CD4-positive, CD25-positive, alpha-beta regulatory T cell (primary cell): ENCODE data around the gene DSG2. TPM values are rescaled to one million over a fixed set of nuclear protein-coding genes. Genes with fewer than 3 reads are reported as not detected.

ENCODE experiments used
- ATAC-seq, 2 donors: fragments of 150-1000 bp; cut with Tn5 transposase; one replicate each; pipeline ENCODE4 v1.10.0; 2021; ENCODE audit warnings: low read depth in 2 of 2, moderate number of reproducible peaks in 2 of 2, moderate library complexity in 1 of 2
- DNase-seq, 3 donors: peaks; one replicate each; pipeline versions ENCODE4 v3.0.0 to v3.0.0-alpha.2; 2012 to 2022; ENCODE audit warnings: mixed read lengths in 1 of 3
- H3K27ac ChIP-seq: one replicate; pipeline ENCODE4 v1.7.0; 2013; ENCODE audit warnings: mild to moderate bottlenecking, low read length; ENCODE audit not compliant: insufficient read depth, poor library complexity, severe bottlenecking
- H3K27me3 ChIP-seq: one replicate; pipeline ENCODE4 v1.7.0; 2013; ENCODE audit warnings: low read length; ENCODE audit not compliant: control insufficient read depth, insufficient read depth
- H3K36me3 ChIP-seq: one replicate; pipeline ENCODE4 v1.7.0; 2013; ENCODE audit warnings: mild to moderate bottlenecking, low read length, moderate library complexity; ENCODE audit not compliant: control insufficient read depth, insufficient read depth
- H3K4me1 ChIP-seq: 2 replicates; pipeline ENCODE4 v1.7.0; 2013; ENCODE audit warnings: mild to moderate bottlenecking, low read length; ENCODE audit not compliant: insufficient read depth, control insufficient read depth, poor library complexity, severe bottlenecking
- H3K4me3 ChIP-seq: one replicate; pipeline ENCODE4 v1.7.0; 2013; ENCODE audit warnings: low read depth, mild to moderate bottlenecking, low read length, moderate library complexity
- H3K9me3 ChIP-seq, 2 experiments: 1 replicate in 1 of 2; 2 replicates in 1 of 2; pipeline ENCODE4 v1.7.0; 2013; ENCODE audit warnings: low read length in 2 of 2, mild to moderate bottlenecking in 1 of 2, moderate library complexity in 1 of 2; ENCODE audit not compliant: control insufficient read depth in 2 of 2
- H3K27ac Mint-ChIP-seq, 3 donors: one replicate each; pipeline ENCODE4 v1.8.0; 2020 to 2022; ENCODE audit warnings: mild to moderate bottlenecking in 3 of 3, mixed read lengths in 3 of 3, moderate library complexity in 2 of 3
- H3K27me3 Mint-ChIP-seq: one replicate; pipeline ENCODE4 v1.8.0; 2022; ENCODE audit warnings: mild to moderate bottlenecking, mixed read lengths
- H3K36me3 Mint-ChIP-seq: one replicate; pipeline ENCODE4 v1.8.0; 2020; ENCODE audit warnings: mixed read lengths
- H3K4me1 Mint-ChIP-seq, 4 donors: one replicate each; pipeline ENCODE4 v1.8.0; 2020 to 2022; ENCODE audit warnings: mixed read lengths in 4 of 4, mild to moderate bottlenecking in 1 of 4
- H3K4me3 Mint-ChIP-seq, 4 donors: one replicate each; pipeline ENCODE4 v1.8.0; 2020 to 2022; ENCODE audit warnings: mild to moderate bottlenecking in 4 of 4, mixed read lengths in 4 of 4, moderate library complexity in 3 of 4
- H3K9me3 Mint-ChIP-seq, 7 donors: one replicate each; pipeline ENCODE4 v1.8.0; 2020 to 2022; ENCODE audit warnings: mixed read lengths in 7 of 7, mild to moderate bottlenecking in 3 of 7, moderate library complexity in 2 of 7
- polyA plus RNA-seq, 4 donors: library from polyadenylated mRNA; unstranded; fragments of 300-500 nt; fragmentation: Illumina TruSeq; gene quantifications; one replicate each; pipeline ENCODE4 v1.2.3, GENCODE V29; 2021
- total RNA-seq: library from RNA; stranded (reverse); gene quantifications from one replicate; pipeline ENCODE4 v1.2.3, GENCODE V29; 2022

Gene DSG2
- total and polyA plus RNA-seq, 5 donors from 2014 or later, result 0.10 TPM; not detected in 4

GRCh38 chr18:31596081-31596872 is 98.3 kb downstream of the DSG2 start:
- Mint-ChIP-seq H3K27me3 (no peaks in the 10 kb centered on the region), H3K9me3 (no peaks in the 10 kb centered on the region), H3K4me3 (no peak overlapping the region), H3K36me3 (no peaks in the 10 kb centered on the region), H3K27ac (no peak overlapping the region), H3K4me1 (no peaks in the 10 kb centered on the region)
- H3K36me3 ChIP-seq, result no peaks in the 10 kb centered on the region
- no peaks in the 10 kb centered on the region for H3K4me1 ChIP-seq
- H3K4me3 ChIP-seq, result no peak overlapping the region
- H3K27me3 ChIP-seq, result no peaks in the 10 kb centered on the region
- H3K9me3 ChIP-seq, result no peaks in the 10 kb centered on the region
- DNase-seq, result no peak
- ATAC-seq, result no peak
- H3K27ac ChIP-seq, result no peak overlapping the region

GRCh38 chr18:31598021-31598805 is 100.2 kb downstream of the DSG2 start:
- H3K27me3 ChIP-seq, result no peaks in the 10 kb centered on the region
- Mint-ChIP-seq H3K27ac (no peak overlapping the region), H3K9me3 (no peaks in the 10 kb centered on the region), H3K27me3 (no peaks in the 10 kb centered on the region), H3K4me1 (no peaks in the 10 kb centered on the region), H3K36me3 (no peaks in the 10 kb centered on the region), H3K4me3 (no peak overlapping the region)
- no peak for DNase-seq
- H3K4me1 ChIP-seq, result no peaks in the 10 kb centered on the region
- no peak for ATAC-seq
- no peak overlapping the region for H3K4me3 ChIP-seq
- no peak overlapping the region for H3K27ac ChIP-seq
- H3K9me3 ChIP-seq, result no peaks in the 10 kb centered on the region
- H3K36me3 ChIP-seq, result no peaks in the 10 kb centered on the region

Other genes starting within 250 kb of the DSG2 start
- gene DSG1, start 180.0 kb upstream of the DSG2 start, total RNA-seq, result not detected
- not detected for gene DSG1, start 180.0 kb upstream of the DSG2 start, polyA plus RNA-seq
- gene DSG4, start 121.4 kb upstream of the DSG2 start, total RNA-seq, result not detected
- not detected for gene DSG4, start 121.4 kb upstream of the DSG2 start, polyA plus RNA-seq
- not detected for gene DSG3, start 50.4 kb upstream of the DSG2 start, total RNA-seq
- gene DSG3, start 50.4 kb upstream of the DSG2 start, polyA plus RNA-seq, result not detected
- not detected for gene TTR, start 93.7 kb downstream of the DSG2 start, total RNA-seq
- not detected for gene TTR, start 93.7 kb downstream of the DSG2 start, polyA plus RNA-seq
- gene B4GALT6, start 186.4 kb downstream of the DSG2 start, total RNA-seq, result 0.47 TPM
- gene B4GALT6, start 186.4 kb downstream of the DSG2 start, polyA plus RNA-seq, result not detected